NCI-H226 (cell line): Measurements from ENCODE around the gene DDX17.
A peak's percentile ranks its signal among the peaks of the same experiment; 100 is the strongest.

Source experiments
- DNase-seq: peaks from one replicate; pipeline ENCODE4 v3.0.0-alpha.2; 2015

Gene DDX17

DNA sequence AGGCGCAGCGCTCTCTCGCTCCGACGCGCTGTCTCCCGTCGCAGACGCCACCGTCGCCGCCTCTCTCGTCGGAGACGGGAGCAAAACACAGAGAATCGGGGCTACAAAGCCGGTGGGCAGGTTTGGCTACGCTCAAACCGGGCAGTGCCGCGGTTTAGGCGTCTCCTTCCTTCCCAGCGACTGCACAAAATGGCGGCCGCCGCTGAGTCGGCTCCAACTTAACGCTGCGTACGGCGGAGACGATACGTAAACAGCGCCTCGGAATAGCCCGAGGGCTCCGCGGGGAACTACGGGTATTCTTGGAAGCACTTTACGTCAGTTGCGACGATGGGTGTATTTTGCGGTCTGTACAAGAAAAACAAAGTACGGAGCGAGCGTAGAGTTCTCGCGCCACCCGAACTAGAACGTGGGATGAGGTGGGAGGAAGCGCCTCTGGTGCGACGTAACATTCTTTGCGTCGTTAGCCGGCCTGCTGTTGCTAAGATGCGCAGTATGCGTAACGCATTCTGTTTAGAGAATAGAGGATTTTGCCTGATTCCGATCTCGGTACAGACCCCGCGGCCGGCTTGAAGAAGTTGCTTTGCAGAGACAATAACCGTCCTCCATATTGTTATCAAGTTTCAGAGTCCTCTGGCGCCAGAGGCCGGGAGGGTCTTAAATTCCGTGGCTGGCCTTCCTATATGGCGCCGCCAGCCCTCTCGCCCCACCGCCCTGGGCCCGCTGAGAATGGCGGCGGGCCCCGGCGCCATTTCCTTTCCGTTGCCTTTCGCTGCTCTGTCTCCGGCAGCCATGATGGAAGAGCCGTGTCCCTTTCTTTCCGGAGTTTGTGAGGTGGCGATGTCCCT lies at the start of gene DDX17:
Gene DDX17, minus strand, starts transcription at position 194 of the 845 bp plus-strand sequence.
- DNase-seq = peak; percentile 73

DNA sequence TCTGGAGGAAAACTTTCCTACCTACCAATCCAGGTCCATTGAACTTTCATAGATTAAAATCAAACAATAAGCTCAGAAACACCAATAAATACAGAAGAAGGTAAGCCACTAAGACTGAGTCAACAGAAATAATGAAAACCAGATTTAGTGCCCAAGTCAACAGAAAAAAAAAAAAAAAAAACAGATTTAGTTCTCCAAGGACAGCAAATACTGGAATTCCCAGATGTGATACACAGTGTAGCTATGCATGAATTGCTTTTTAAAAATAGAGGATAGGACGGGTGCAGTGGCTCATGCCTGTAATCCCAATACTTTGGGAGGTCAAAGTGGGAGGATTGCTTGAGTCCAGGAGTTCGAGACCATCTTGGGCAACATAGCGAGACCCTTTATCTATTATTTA lies 48.2 kb upstream of the DDX17 start:
- no peak for DNase-seq

GRCh38 chr22:38549101-38549894 lies 43.2 kb upstream of the DDX17 start:
- no peak for DNase-seq

DNA sequence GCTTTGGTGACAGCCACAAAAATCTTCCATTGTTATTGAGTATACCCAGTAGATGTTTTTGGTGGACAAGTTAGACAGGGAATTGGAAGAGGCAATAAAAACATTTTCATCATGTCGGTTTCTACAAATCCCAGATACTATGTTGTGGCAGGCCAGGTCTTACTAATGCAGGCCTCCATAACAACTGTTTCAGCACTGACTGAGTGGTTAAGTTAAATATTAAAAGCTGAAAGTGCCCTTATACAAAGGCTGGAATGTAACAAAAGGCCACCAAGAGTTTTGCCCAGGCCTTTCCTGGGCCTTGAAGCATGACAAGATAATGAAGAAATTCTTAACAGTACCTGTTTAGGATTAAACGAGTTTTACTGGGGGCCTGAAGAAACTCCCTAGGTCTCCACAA lies 34.6 kb upstream of the DDX17 start:
- no peak for DNase-seq

- no peak for DNase-seq
Observed at GRCh38 chr22:38531251-38531938, 25.3 kb upstream of the DDX17 start.

DNA sequence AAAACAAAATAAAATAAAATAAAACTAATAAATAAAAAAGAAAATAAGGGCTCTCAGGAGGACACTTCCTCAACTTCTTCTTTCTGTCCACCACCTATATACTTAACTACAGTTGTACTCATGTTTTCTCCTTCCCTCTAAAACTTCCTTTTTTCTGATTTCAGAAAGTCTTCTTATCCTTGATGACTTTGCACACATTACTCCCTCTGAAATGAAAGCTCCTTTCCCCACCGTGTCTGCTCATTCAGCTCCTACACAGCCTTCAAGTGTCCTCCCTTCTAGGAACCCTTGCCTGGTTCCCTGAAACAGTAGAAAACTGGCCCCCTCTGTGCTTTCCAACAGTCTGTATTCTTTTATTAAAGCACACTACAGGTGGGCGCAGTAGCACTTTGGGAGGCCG lies 18.3 kb upstream of the DDX17 start:
- no peak for DNase-seq

DNA sequence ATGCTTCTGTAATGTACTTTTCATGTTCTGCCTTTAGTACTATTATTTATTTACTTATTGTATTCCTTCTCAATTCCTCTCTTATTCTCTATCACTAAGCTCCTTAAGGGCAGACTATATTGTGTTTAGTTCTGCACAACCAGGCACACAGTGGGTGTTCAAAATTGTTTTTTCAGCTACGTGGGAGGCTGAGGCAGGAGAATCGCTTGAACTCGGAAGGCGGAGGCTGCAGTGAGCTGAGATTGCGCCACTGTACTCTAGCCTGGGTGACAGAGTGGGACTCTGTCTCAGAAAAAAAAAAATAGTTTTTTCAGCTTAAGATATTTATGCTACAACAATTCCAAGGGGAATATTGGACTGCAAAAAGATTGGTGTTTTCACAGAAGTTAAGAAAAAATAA lies 17.4 kb upstream of the DDX17 start:
- DNase-seq = no peak

GRCh38 chr22:38523029-38523428 lies 16.9 kb upstream of the DDX17 start:
- no peak for DNase-seq

GRCh38 chr22:38519453-38520250 lies 13.5 kb upstream of the DDX17 start:
- no peak for DNase-seq

DNA sequence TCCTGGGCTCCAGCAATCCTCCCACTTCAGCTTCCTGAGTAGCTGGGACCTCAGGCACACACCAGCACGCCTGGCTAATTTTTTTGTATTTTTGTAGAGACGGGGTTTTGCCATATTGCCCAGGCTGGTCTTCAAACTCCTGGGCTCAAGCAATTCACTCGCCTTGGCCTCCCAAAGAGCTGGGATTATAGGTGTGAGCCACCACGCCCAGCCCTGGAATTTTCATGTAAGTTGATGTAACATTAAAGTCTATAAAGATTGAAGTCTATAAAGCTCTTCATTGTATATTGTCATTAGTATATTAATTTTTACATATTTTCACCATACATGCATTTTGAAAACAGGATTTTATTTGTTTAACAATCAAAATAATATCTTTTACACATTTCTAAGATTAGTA lies 12.5 kb upstream of the DDX17 start:
- no peak for DNase-seq

GRCh38 chr22:38513063-38513462 lies 7.0 kb upstream of the DDX17 start:
- no peak for DNase-seq

GRCh38 chr22:38510416-38510970 lies 4.4 kb upstream of the DDX17 start:
- no peak for DNase-seq

DNA sequence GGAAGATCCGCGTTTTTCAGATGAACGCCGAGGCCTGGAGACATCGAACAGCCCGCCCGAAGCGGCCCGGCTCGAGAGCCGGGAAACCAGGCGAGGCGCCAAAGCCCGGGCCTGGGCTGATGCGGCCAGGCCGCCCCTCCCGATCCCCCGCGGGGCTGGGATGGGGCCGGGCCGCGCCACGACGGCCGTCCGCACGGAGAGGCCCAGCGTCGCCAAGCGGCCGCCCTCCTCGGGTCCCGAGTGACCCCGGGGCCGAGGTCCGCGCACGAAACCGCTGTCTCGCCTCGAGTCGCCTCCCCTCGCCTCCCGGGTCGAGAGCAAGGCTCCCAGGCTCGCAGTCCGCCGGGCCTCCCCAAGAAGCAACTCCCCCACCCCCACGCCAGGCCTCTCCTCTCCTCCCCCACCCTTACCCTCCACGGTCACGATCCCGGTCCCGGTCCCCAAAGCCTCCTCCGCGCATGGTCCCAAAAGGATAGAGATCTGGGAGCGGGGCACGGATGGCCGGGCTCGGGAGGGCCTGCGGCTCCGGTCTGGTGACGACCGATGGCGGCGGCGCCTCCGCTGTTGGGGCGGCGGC lies 482 bp downstream of the DDX17 start:
- DNase-seq = peak; percentile 7

GRCh38 chr22:38504731-38505540 lies 1.2 kb downstream of the DDX17 start:
- DNase-seq = no peak

DNA sequence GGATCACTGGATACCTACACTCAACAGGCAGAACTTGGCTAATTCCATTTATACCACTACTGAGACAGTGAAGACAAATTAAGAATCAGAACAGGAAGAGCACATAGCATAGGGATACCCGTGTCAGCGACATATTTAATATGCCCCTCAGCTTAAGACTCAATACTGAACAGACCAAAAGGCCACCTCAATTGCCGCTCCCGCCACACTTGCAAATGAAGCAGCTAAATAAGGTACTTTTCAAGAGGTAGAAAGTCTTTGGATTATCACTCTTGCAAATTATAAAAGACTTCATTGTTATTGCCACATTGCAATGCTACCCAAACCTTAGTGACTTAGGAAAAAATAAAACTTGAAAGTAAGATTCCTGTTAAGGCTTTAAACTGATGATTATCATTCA lies 3.1 kb downstream of the DDX17 start:
- DNase-seq = no peak

- no peak for DNase-seq
Observed at GRCh38 chr22:38501797-38502672, 4.1 kb downstream of the DDX17 start.

GRCh38 chr22:38497869-38498268 lies 8.2 kb downstream of the DDX17 start:
- no peak for DNase-seq

DNA sequence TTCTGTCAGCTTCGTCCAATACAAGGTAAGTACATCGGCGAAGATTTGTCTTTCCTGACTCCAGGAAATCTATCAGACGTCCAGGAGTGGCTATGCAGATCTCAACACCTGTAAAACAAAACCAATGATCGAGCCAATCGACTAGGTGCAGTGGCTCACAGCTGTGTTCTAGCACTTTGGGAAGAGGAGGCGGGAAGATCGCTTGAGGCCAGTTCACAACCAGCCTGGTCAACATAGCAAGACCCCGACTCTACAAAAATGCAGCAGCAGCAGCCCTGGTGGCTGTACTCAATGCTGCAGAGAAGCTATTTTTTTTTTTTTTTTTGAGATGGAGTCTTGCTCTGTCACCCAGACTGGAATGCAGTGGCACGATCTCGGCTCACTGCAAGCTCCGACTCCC lies 11.2 kb downstream of the DDX17 start:
- no peak for DNase-seq

- DNase-seq = peak; percentile 2
Observed at GRCh38 chr22:38494498-38494897, 11.6 kb downstream of the DDX17 start.

- DNase-seq = no peak
Observed at GRCh38 chr22:38491707-38492348, 14.3 kb downstream of the DDX17 start.
